Measurements from ENCODE around the gene SLC2A1. TPM values are rescaled to one million over a fixed set of nuclear protein-coding genes. Genes with fewer than 3 reads are reported as not detected.

SLC2A1 gene
- total RNA-seq, 1 donor from 2014 or later, result 103 TPM

- intact Hi-C loops (cut with micrococcal nuclease), result loop anchor here (1.0 to 5.0 kb wide), 3 partner anchors 143 to 473 kb away; partner anchors contain the start of genes PPCS and ZMYND12
Measured at GRCh38 chr1:42930178-42931107, 28.2 kb downstream of the SLC2A1 start.

GRCh38 chr1:42929434-42930177, 29.1 kb downstream of the SLC2A1 start:
- intact Hi-C loops (cut with micrococcal nuclease), result loop anchor here (5.0 to 10.0 kb wide), 5 partner anchors 267 to 1015 kb away; partner anchors contain the start of genes IPO13, KDM4A, PPCS and ZMYND12

GRCh38 chr1:42928859-42929258, 29.8 kb downstream of the SLC2A1 start:
- intact Hi-C loops (cut with micrococcal nuclease), result loop anchor here (10.0 kb wide), 3 partner anchors 466 to 1016 kb away; partner anchors contain the start of genes IPO13 and KDM4A

- intact Hi-C loops (cut with micrococcal nuclease), result loop anchor here (10.0 kb wide), 3 partner anchors 467 to 1017 kb away; partner anchors contain the start of genes IPO13 and KDM4A
Measured at GRCh38 chr1:42927920-42928505, 30.7 kb downstream of the SLC2A1 start.

GRCh38 chr1:42927274-42927841, 31.3 kb downstream of the SLC2A1 start:
- intact Hi-C loops (cut with micrococcal nuclease), result loop anchor here (10.0 kb wide), 3 partner anchors 467 to 1017 kb away; partner anchors contain the start of genes IPO13 and KDM4A

GRCh38 chr1:42926879-42927242, 31.8 kb downstream of the SLC2A1 start:
- intact Hi-C loops (cut with micrococcal nuclease), result loop anchor here (10.0 kb wide), 3 partner anchors 468 to 1018 kb away; partner anchors contain the start of genes IPO13 and KDM4A

GRCh38 chr1:42926235-42926878, 32.3 kb downstream of the SLC2A1 start:
- intact Hi-C loops (cut with micrococcal nuclease), result loop anchor here (10.0 kb wide), 3 partner anchors 468 to 1018 kb away; partner anchors contain the start of genes IPO13 and KDM4A

GRCh38 chr1:42924851-42925760, 33.6 kb downstream of the SLC2A1 start:
- intact Hi-C loops (cut with micrococcal nuclease), result loop anchor here (1.0 to 10.0 kb wide), 14 partner anchors 7 to 1020 kb away; partner anchors contain the start of genes C1orf50, CCDC30, CDC20 and CFAP57

GRCh38 chr1:42924082-42924850, 34.4 kb downstream of the SLC2A1 start:
- intact Hi-C loops (cut with micrococcal nuclease), result loop anchor here (1.0 to 10.0 kb wide), 14 partner anchors 8 to 1021 kb away; partner anchors contain the start of genes C1orf50, CCDC30, CDC20 and CFAP57

- intact Hi-C loops (cut with micrococcal nuclease), result loop anchor here (1.0 to 10.0 kb wide), 16 partner anchors 9 to 1021 kb away; partner anchors contain the start of genes C1orf50, CCDC30, CDC20 and CFAP57
Measured at GRCh38 chr1:42923367-42924081, 35.1 kb downstream of the SLC2A1 start.

- intact Hi-C loops (cut with micrococcal nuclease), result loop anchor here (1.0 to 10.0 kb wide), 9 partner anchors 10 to 1022 kb away; partner anchors contain the start of genes CCDC30, FOXJ3, IPO13 and KDM4A
Measured at GRCh38 chr1:42922687-42923366, 35.8 kb downstream of the SLC2A1 start.

- intact Hi-C loops (cut with micrococcal nuclease), result loop anchor here (5.0 to 10.0 kb wide), 7 partner anchors 239 to 1023 kb away; partner anchors contain the start of genes CCDC30, FOXJ3, IPO13 and KDM4A
Measured at GRCh38 chr1:42921769-42922168, 36.9 kb downstream of the SLC2A1 start.

GRCh38 chr1:42919651-42920050, 39.0 kb downstream of the SLC2A1 start:
- intact Hi-C loops (cut with micrococcal nuclease), result loop anchor here (5.0 to 10.0 kb wide), 7 partner anchors 237 to 1025 kb away; partner anchors contain the start of genes CCDC30, FOXJ3, IPO13 and KDM4A

GRCh38 chr1:42917241-42917495, 41.5 kb downstream of the SLC2A1 start:
- intact Hi-C loops (cut with micrococcal nuclease), result no loop called here

GRCh38 chr1:42915456-42915855, 43.2 kb downstream of the SLC2A1 start:
- intact Hi-C loops (cut with micrococcal nuclease), result no loop called here

GRCh38 chr1:42914092-42914627, 44.5 kb downstream of the SLC2A1 start:
- intact Hi-C loops (cut with micrococcal nuclease), result no loop called here
